Measurements from ENCODE around the gene CFAP58. TPM values are rescaled to one million over a fixed set of nuclear protein-coding genes. Genes with fewer than 3 reads are reported as not detected.

CFAP58 gene
- total RNA-seq, 4 donors from 2014 or later, result 0.29 to 2.2 (median 1.3) TPM

- H3K4me1 ChIP-seq, result peaks cover 43 to 54% of the 10 kb centered on the region in 2 donors
- intact Hi-C loops (cut with DNase I; ENCODE audit: low total_unique reads), result no loop called here
- TF ChIP-seq POLR2A (IDR thresholded peaks at IDR 0.05), result no peak
- TF ChIP-seq, protein P1, sequence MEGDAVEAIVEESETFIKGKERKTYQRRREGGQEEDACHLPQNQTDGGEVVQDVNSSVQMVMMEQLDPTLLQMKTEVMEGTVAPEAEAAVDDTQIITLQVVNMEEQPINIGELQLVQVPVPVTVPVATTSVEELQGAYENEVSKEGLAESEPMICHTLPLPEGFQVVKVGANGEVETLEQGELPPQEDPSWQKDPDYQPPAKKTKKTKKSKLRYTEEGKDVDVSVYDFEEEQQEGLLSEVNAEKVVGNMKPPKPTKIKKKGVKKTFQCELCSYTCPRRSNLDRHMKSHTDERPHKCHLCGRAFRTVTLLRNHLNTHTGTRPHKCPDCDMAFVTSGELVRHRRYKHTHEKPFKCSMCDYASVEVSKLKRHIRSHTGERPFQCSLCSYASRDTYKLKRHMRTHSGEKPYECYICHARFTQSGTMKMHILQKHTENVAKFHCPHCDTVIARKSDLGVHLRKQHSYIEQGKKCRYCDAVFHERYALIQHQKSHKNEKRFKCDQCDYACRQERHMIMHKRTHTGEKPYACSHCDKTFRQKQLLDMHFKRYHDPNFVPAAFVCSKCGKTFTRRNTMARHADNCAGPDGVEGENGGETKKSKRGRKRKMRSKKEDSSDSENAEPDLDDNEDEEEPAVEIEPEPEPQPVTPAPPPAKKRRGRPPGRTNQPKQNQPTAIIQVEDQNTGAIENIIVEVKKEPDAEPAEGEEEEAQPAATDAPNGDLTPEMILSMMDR (IDR thresholded peaks at IDR 0.05), result no peak
- H3K27ac ChIP-seq, result peak overlapping the region; percentile 88 to 97
- H3K4me3 ChIP-seq, result peak overlapping the region in 1 of 2 donors; percentile 6
- no peaks in the 10 kb centered on the region for H3K9me3 ChIP-seq
- H3K36me3 ChIP-seq, result no peaks in the 10 kb centered on the region
- H3K27me3 ChIP-seq, result no peaks in the 10 kb centered on the region
- no peak for DNase-seq
Observed at GRCh38 chr10:104328646-104328895, 25.1 kb upstream of the CFAP58 start.

DNA sequence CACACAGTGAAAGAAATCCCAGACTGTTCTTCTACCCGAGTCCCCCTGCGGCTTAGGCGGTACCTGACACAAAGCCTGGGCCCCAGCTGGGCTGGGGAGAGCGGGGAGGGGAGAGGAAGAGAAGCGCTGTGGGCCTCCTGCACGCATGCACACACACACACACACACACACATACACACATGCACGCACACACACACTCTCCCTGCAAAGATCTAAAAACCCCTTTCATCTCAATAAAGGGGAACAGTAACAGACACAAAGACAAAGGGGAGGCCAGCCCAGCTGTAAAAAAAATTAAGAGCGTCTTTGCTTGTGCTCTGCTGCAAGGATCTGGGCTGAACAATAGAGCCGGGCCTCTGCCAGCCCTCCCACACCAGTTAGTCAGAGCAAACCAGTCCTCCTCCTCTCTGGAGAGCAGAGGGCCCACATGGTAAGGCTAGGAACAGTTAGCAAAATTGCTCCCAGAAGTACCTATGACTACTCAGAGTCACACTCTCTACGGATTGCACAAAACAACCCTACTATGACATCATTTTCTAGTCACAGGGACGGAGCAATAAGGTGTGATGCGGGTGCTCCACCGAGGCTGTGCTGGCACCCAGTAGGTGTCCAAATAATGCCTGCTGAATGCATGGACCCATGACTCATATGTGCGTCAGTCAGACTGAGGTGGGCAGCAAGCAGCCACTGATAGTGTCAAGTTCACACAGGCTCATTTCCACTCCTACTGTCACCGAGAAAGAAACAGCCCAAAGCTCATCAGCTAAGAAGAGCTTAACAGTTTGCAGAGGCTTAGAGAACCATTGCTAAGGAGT, 24.5 kb upstream of the CFAP58 start:
- peak in 1 of 2 donors; percentile 46 for TF ChIP-seq POLR2A (IDR thresholded peaks at IDR 0.05)
- TF ChIP-seq, protein P1 (IDR thresholded peaks at IDR 0.05), result no peak
- Histone ChIP-seq H3K36me3 (no peaks in the 10 kb centered on the region), H3K4me3 (peak overlapping the region in 1 of 2 donors; percentile 6), H3K27ac (peak overlapping the region; percentile 88 to 97), H3K27me3 (no peaks in the 10 kb centered on the region), H3K9me3 (no peaks in the 10 kb centered on the region), H3K4me1 (peaks cover 47 to 59% of the 10 kb centered on the region in 2 donors)
- DNase-seq, result peak; percentile 78 to 88
- intact Hi-C loops (cut with DNase I; ENCODE audit: low total_unique reads), result no loop called here

GRCh38 chr10:104329735-104330134, 23.9 kb upstream of the CFAP58 start:
- Histone ChIP-seq H3K4me3 (no peak overlapping the region), H3K27me3 (no peaks in the 10 kb centered on the region), H3K36me3 (no peaks in the 10 kb centered on the region), H3K27ac (peak overlapping the region; percentile 88 to 97), H3K4me1 (peaks cover 53 to 60% of the 10 kb centered on the region in 2 donors), H3K9me3 (no peaks in the 10 kb centered on the region)
- intact Hi-C loops (cut with DNase I; ENCODE audit: low total_unique reads), result no loop called here
- no peak for TF ChIP-seq POLR2A (IDR thresholded peaks at IDR 0.05)
- TF ChIP-seq, protein P1 (IDR thresholded peaks at IDR 0.05), result no peak
- DNase-seq, result peak in 1 of 2 donors; percentile 32

- H3K27ac ChIP-seq, result peak overlapping the region; percentile 88 to 97
- H3K9me3 ChIP-seq, result no peaks in the 10 kb centered on the region
- no peaks in the 10 kb centered on the region for H3K36me3 ChIP-seq
- no peak overlapping the region for H3K4me3 ChIP-seq
- peak in 1 of 2 donors; percentile 37 for TF ChIP-seq POLR2A (IDR thresholded peaks at IDR 0.05)
- TF ChIP-seq, protein P1 (IDR thresholded peaks at IDR 0.05), result no peak
- peak; percentile 86 to 90 for DNase-seq
- peaks cover 54 to 56% of the 10 kb centered on the region in 2 donors for H3K4me1 ChIP-seq
- intact Hi-C loops (cut with DNase I; ENCODE audit: low total_unique reads), result no loop called here
- H3K27me3 ChIP-seq, result no peaks in the 10 kb centered on the region
Observed at GRCh38 chr10:104330168-104331110, 23.2 kb upstream of the CFAP58 start.

All from uterus (tissue), 4 donors.